OCI-LY1 (cell line): ENCODE results near the gene IL1RAPL2.

Experiments
- CTCF ChIP-seq: fragments of 200-600 bp; sonication (generic), shearing (Covaris generic); IDR thresholded peaks from 2 replicates; pipeline ENCODE4 v1.5.1; 2017; ENCODE audit warnings: mild to moderate bottlenecking, antibody characterized with exemption, low read length, moderate library complexity, mixed read lengths
- EZH2 ChIP-seq: fragments of 200-600 bp; sonication (generic), shearing (Covaris generic); IDR thresholded peaks from 2 replicates; pipeline ENCODE4 v1.8.0; 2017; ENCODE audit warnings: borderline replicate concordance, mixed run types, mild to moderate bottlenecking, antibody characterized with exemption, low read length, moderate library complexity, mixed read lengths

DNA sequence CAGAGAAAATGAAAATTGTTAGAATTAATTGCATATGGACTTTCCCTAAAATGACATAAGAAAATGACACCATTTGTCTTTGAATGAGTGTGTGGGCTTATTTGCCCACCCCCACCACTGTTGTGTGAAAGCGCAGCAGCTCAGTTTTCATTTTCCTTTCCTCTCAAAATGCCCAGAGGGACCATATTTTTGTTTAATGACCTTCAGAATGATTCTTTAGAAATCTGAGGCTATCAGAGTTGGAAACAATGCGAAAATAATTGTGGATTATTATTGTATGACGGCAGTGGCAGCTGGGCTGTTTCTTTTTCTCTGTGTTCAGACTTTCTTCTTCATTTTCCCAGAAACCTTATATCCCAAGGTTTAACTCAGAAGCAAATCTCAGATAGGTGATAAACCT lies 699.1 kb downstream of the IL1RAPL2 start:
- TF ChIP-seq EZH2 (no peak), CTCF (no peak)
